Activated CD8-positive, alpha-beta T cell treated with anti-CD3 and anti-CD28 coated beads, Interleukin-2, amount 10 ng/mL, durations not matched to agents 7 days and 5 days (primary cell): ENCODE data around the gene RNH1. TPM values are rescaled to one million over a fixed set of nuclear protein-coding genes. Genes with fewer than 3 reads are reported as not detected.

ENCODE experiments used
- ATAC-seq: fragments of 150-1000 bp; cut with Tn5 transposase; one replicate; pipeline ENCODE4 v1.10.0; 2021; ENCODE audit warnings: moderate library complexity
- CTCF ChIA-PET: fragments of 350-600 bp; sonication (Branson Sonifier 250); formaldehyde crosslinking; loops from one replicate; lab custom pipeline; 2021; ENCODE audit warnings: antibody characterized with exemption; lab: Charles Lee
- POLR2A ChIA-PET: fragments of 350-600 bp; sonication (Branson Sonifier 250); formaldehyde crosslinking; loops from one replicate; lab custom pipeline; 2021; ENCODE audit warnings: antibody characterized with exemption; lab: Charles Lee
- DNase-seq: peaks from one replicate; pipeline ENCODE4 v3.0.0-alpha.2; 2020
- H3K27ac Mint-ChIP-seq: one replicate; pipeline ENCODE4 v1.8.0; 2021; ENCODE audit warnings: mild to moderate bottlenecking, mixed read lengths
- H3K27me3 Mint-ChIP-seq: one replicate; pipeline ENCODE4 v1.8.0; 2021; ENCODE audit warnings: low read depth, mixed read lengths
- H3K36me3 Mint-ChIP-seq: one replicate; pipeline ENCODE4 v1.8.0; 2021; ENCODE audit warnings: low read depth, mixed read lengths
- H3K4me1 Mint-ChIP-seq: one replicate; pipeline ENCODE4 v1.8.0; 2021; ENCODE audit warnings: low read depth, mixed read lengths
- H3K4me3 Mint-ChIP-seq: one replicate; pipeline ENCODE4 v1.8.0; 2021; ENCODE audit warnings: mild to moderate bottlenecking, mixed read lengths
- H3K9me3 Mint-ChIP-seq: one replicate; pipeline ENCODE4 v1.8.0; 2022; ENCODE audit warnings: mixed read lengths; ENCODE audit not compliant: insufficient read depth
- total RNA-seq, 2 experiments: library from RNA; stranded (reverse); gene quantifications; one replicate each; pipeline ENCODE4 v1.2.3, GENCODE V29; 2021

The RNH1 gene
- total RNA-seq, 2 experiments from 2014 or later, result 104 to 105 TPM

DNA sequence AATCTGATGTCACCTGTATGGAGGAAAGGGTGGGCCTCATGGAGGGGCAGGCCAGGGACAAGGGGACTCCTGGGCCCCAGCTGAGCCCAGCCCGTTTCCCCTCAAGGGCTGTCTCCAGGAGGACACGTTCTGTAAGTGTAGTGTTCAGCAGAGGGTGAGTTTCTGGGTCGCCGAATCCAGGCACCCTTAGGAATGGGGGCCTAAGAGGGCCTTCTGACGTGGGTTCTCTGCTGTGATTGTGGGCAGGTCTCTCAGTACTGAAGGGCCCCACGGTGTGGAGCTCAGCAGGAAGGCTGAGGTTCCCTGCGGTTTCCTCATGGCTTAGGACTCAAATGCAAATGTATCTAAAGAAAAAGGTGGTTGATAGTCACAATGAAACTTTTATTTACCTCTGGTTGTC lies 50.5 kb downstream of the RNH1 start:
- ChIA-PET CTCF (interaction anchor here (0.6 to 2.9 kb wide), 5 partner anchors 8 to 270 kb away, joined by 3 to 16 read pairs (median 3); no protein-coding TSS in a partner anchor), POLR2A (interaction anchor here (1.8 kb wide), 1 partner anchor 50 kb away, joined by 4 read pairs; no protein-coding TSS in a partner anchor)
- Mint-ChIP-seq H3K4me1 (peaks cover 37% of the 10 kb centered on the region), H3K36me3 (peaks cover 35% of the 10 kb centered on the region), H3K27ac (peak overlapping the region; percentile 88), H3K4me3 (peak overlapping the region; percentile 53), H3K27me3 (no peaks in the 10 kb centered on the region), H3K9me3 (no peaks in the 10 kb centered on the region)
- peak; percentile 73 for DNase-seq
- peak; percentile 85 for ATAC-seq

DNA sequence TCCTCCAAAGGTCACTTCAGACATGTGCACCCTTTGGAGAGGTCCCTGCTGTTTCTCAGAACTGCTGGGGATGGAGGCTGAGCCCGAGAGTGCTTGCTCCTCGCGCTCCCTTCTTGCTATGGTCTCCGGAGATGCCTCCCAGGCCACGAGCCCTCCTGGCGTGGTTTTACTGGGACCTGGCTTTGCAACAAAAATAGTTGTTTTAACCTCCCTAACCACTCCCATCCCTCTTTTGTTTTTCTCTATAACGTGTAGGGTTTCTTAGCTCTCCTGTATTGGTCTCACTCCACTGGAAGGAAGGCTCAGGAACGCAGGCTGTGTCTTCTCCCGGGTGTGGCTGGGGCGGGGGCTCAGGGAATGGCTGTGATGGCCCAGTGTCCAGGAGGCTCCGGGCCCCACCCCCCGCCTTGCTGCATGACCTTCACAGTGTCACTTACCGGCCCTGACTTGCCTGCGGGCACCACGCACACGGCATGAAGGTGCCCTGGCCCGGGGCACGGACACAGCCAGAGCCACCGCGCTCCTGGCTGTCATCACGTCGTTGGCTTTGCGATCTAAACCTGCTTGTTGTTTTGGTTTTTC lies 51.4 kb downstream of the RNH1 start:
- POLR2A ChIA-PET, result interaction anchor here (1.8 kb wide), 1 partner anchor 50 kb away, joined by 4 read pairs; no protein-coding TSS in a partner anchor
- H3K9me3 Mint-ChIP-seq, result no peaks in the 10 kb centered on the region
- no peak for DNase-seq
- peaks cover 37% of the 10 kb centered on the region for H3K36me3 Mint-ChIP-seq
- ATAC-seq, result no peak
- H3K27ac Mint-ChIP-seq, result no peak overlapping the region
- H3K4me1 Mint-ChIP-seq, result peaks cover 44% of the 10 kb centered on the region
- CTCF ChIA-PET, result interaction anchor here (1.2 to 2.9 kb wide), 3 partner anchors 7 to 204 kb away, joined by 3 to 16 read pairs (median 8); no protein-coding TSS in a partner anchor
- no peak overlapping the region for H3K4me3 Mint-ChIP-seq
- H3K27me3 Mint-ChIP-seq, result no peaks in the 10 kb centered on the region

DNA sequence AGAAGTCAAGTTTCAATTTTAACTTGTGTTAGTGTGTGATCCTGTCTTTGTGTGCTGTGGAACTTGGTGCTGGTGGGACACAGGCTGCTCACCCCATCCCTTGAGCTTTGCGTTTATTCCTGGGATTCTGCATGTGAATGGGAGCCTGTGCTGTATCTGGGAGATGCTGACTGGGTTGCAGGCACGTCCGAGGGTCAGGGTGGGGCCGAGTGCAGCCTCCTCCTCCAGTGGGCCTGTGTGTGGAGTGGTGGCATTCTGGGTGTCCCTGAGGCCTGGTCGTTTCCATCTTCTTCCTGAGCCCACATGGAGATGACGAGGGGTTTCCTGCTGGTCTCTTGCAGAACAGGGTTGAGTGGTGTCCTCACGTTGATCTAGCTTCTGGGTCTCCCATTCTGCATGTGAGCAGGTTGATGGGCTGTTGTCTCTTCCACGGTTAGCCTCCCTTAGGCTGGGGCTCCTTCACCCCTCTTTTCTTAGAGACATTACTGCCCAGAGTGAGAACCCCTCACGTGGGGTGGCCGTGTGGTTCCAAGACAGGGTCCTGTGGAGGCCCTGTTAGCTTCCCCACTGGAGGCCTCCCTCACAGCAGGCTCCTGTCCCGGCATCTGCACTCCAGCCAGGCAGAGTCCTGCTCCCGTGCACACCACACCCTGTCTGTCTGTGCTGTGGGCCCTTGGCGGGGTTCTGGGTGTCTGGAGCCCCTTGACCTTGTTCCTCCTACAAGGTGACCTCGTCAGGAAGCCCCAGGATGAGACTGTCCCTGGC lies 52.1 kb downstream of the RNH1 start:
- no peak overlapping the region for H3K4me3 Mint-ChIP-seq
- H3K27ac Mint-ChIP-seq, result no peak overlapping the region
- H3K9me3 Mint-ChIP-seq, result no peaks in the 10 kb centered on the region
- ATAC-seq (no peak), DNase-seq (no peak)
- POLR2A ChIA-PET, result no interaction called here
- CTCF ChIA-PET, result no interaction called here
- H3K4me1 Mint-ChIP-seq, result peaks cover 45% of the 10 kb centered on the region
- peaks cover 37% of the 10 kb centered on the region for H3K36me3 Mint-ChIP-seq
- H3K27me3 Mint-ChIP-seq, result no peaks in the 10 kb centered on the region

DNA sequence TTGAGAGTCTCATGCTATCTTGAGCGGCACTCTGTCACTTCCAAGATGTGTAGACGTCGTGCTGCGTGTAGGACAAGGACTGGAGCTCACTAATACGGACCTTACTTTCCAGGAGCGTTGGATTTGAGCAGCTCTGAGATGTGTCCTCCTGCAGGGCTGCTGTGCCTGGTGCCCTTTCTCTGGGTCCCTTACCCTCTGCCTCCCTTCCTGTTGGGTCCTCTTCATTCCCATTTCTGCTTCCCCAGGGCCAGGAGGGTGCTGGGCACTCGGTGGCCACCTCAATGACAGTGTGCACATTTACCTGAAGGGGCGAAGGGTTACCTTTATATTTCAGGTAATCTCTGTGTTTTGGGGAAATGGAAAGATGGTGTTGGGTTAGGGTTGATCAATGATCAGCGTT lies 53.0 kb downstream of the RNH1 start:
- Mint-ChIP-seq H3K4me1 (peaks cover 53% of the 10 kb centered on the region), H3K36me3 (peaks cover 37% of the 10 kb centered on the region), H3K27ac (no peak overlapping the region), H3K9me3 (no peaks in the 10 kb centered on the region), H3K4me3 (no peak overlapping the region), H3K27me3 (no peaks in the 10 kb centered on the region)
- no peak for ATAC-seq
- CTCF ChIA-PET, result no interaction called here
- POLR2A ChIA-PET, result interaction anchor here (1.7 kb wide), 1 partner anchor 242 kb away, joined by 3 read pairs; the partner anchor contains the start of gene TMEM80
- no peak for DNase-seq

DNA sequence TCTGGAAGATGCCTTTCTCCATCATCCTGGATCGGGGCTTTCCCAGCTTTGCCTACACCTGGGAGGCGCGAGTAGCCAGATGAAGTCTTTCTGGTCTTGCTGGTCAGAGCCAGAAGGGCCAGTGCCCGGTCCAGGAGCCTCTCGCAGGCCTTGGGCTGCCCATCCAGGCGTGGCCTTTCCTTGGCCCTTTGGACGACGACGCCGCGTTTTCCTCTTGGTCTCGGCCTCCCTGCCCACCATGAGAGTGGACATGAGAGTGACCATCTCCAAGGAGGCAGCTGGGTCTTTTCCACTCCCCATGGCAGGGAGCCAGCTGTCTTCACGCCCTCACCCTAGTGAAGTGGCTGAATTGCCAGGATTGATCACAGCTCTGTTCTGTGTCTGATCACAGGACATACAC lies 53.5 kb downstream of the RNH1 start:
- peaks cover 37% of the 10 kb centered on the region for H3K36me3 Mint-ChIP-seq
- H3K27me3 Mint-ChIP-seq, result no peaks in the 10 kb centered on the region
- ATAC-seq (no peak), DNase-seq (no peak)
- POLR2A ChIA-PET, result interaction anchor here (1.7 kb wide), 1 partner anchor 242 kb away, joined by 3 read pairs; the partner anchor contains the start of gene TMEM80
- CTCF ChIA-PET, result no interaction called here
- no peak overlapping the region for H3K27ac Mint-ChIP-seq
- H3K9me3 Mint-ChIP-seq, result no peaks in the 10 kb centered on the region
- peaks cover 57% of the 10 kb centered on the region for H3K4me1 Mint-ChIP-seq
- H3K4me3 Mint-ChIP-seq, result no peak overlapping the region

DNA sequence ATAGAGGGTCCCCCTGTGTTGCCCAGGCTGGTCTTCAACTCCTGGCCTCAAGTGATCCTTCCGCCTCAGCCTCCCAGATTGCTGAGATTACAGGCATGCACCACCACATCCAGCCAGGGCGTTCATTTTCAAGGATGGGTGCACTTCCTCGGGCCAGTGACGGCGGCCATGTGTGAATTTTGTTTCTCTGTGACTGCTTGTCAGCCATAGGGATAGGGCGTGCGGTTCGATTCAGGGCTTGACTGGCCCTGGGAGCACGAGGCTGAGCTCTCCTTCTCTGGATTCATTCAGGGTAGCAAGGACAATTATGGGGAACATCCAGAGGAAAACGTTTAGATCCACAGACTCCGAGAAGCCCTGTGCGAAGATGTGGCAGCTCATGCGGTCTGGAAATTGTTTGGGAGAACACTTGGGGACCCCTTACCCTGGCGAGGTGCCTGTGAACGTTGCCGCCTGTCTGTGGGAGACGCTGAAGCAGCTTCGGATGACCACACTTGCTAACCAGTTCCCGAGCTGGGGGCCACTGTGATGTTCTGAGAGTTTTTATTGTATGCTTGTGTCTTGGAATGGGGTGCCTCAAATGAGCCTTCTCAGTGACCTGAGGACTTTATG lies 54.0 kb downstream of the RNH1 start:
- DNase-seq (no peak), ATAC-seq (no peak)
- no peaks in the 10 kb centered on the region for H3K27me3 Mint-ChIP-seq
- ChIA-PET POLR2A (interaction anchor here (1.7 kb wide), 1 partner anchor 243 kb away, joined by 3 read pairs; the partner anchor contains the start of gene TMEM80), CTCF (interaction anchor here (1.2 to 5.6 kb wide), 2 partner anchors 66 to 202 kb away, joined by 3 to 35 read pairs; no protein-coding TSS in a partner anchor)
- no peak overlapping the region for H3K4me3 Mint-ChIP-seq
- no peaks in the 10 kb centered on the region for H3K9me3 Mint-ChIP-seq
- peaks cover 37% of the 10 kb centered on the region for H3K36me3 Mint-ChIP-seq
- H3K4me1 Mint-ChIP-seq, result peaks cover 60% of the 10 kb centered on the region
- no peak overlapping the region for H3K27ac Mint-ChIP-seq

DNA sequence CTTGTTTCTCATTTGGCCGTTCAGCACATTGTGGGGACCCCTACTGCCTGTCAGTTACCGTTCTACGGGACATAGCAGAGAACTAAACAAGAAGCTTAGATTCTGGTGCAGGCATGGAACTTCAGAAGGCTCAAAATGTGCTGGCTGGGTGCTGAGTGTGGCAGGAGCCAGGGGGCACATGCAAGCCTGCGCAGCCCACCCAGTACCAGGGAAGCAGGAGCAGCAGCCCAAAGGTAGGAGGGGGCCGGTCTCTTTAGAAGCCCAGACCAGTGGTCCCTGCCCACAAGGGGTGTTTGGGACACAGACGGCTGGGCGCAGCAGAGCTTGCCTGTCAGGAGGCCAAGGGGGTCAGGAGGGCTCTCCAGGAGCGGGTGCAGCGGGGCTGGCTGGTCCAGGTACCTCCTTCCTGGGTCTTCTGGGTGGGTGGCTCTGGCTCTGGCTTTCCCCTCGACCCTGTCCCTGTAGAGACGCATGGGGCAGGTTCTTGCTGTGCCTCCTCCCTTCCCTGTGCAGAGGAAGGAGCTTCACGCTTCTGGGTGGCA lies 54.8 kb downstream of the RNH1 start:
- H3K9me3 Mint-ChIP-seq, result no peaks in the 10 kb centered on the region
- peaks cover 53% of the 10 kb centered on the region for H3K4me1 Mint-ChIP-seq
- ChIA-PET CTCF (interaction anchor here (1.2 to 5.6 kb wide), 2 partner anchors 67 to 201 kb away, joined by 3 to 35 read pairs; no protein-coding TSS in a partner anchor), POLR2A (interaction anchor here (0.9 to 1.7 kb wide), 2 partner anchors 46 to 244 kb away, joined by 3 read pairs; partner anchors contain the start of gene TMEM80)
- peaks cover 32% of the 10 kb centered on the region for H3K36me3 Mint-ChIP-seq
- no peaks in the 10 kb centered on the region for H3K27me3 Mint-ChIP-seq
- H3K4me3 Mint-ChIP-seq, result peak overlapping the region; percentile 22
- ATAC-seq (no peak), DNase-seq (no peak)
- no peak overlapping the region for H3K27ac Mint-ChIP-seq

DNA sequence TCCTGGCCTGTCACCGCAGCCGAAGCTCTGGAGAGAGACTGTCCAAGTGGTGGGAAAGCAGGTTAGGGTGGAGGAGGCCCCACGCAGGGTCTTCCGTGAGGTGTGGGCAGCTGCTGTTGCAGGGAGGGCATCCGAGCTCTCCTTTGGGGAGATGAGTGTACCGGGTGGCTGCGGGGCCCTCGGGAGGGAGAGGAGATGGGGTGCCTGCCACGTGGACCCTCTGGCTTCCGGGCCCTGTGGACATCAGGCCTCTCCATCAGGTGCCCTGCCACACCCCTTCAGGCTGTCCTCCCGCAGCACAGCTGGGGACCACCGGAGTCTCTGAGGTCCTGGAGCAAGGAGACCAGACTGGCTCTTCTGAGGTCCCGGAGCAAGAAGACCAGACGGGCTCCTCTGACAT lies 55.3 kb downstream of the RNH1 start:
- Mint-ChIP-seq H3K4me1 (peaks cover 47% of the 10 kb centered on the region), H3K9me3 (no peaks in the 10 kb centered on the region), H3K4me3 (peak overlapping the region; percentile 92), H3K27ac (peak overlapping the region; percentile 96), H3K27me3 (no peaks in the 10 kb centered on the region), H3K36me3 (peaks cover 29% of the 10 kb centered on the region)
- DNase-seq, result no peak
- CTCF ChIA-PET, result interaction anchor here (1.3 to 5.6 kb wide), 6 partner anchors 45 to 201 kb away, joined by 4 to 38 read pairs (median 24); partner anchors contain the start of genes IFITM2 and RNH1
- POLR2A ChIA-PET, result interaction anchor here (0.9 kb wide), 1 partner anchor 46 kb away, joined by 3 read pairs; no protein-coding TSS in a partner anchor
- ATAC-seq, result no peak

DNA sequence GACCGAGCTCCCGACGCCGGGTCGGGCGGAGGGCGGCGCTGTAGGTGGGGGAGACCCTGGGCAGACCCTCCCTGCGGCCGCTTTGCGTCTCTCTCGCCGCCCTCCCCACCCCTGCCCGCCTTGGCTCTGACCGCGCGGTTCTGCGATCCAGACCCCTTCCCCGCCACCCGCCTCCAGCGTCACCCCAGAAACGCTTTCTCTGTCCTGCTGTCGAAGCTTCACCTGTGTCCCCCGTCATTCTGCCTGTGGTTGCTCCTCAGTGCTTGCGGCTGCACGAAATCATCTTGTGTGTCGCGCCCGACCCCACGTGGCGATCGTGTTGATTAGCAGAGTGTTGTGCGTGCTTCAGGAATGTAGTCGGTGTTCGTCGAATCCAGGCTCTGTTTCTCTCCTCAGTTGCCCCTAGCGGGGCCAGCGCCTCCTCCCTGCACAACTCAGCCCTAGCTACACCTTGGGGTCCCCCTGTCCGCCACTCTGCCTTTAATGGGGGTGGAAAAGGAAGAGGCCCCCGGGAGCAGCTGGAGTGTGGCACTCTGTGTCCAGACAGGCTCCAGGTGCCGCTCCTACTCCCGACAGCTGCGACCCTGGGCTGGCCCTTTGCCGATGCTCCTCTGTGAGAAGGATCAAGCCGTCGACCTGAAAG lies 56.1 kb downstream of the RNH1 start:
- ATAC-seq (peak; percentile 35), DNase-seq (peak; percentile 88)
- Mint-ChIP-seq H3K9me3 (no peaks in the 10 kb centered on the region), H3K36me3 (peaks cover 22% of the 10 kb centered on the region), H3K27me3 (no peaks in the 10 kb centered on the region), H3K4me3 (peak overlapping the region; percentile 92), H3K4me1 (peaks cover 39% of the 10 kb centered on the region), H3K27ac (peak overlapping the region; percentile 96)
- POLR2A ChIA-PET, result interaction anchor here (0.9 to 5.3 kb wide), 5 partner anchors 35 to 201 kb away, joined by 3 to 59 read pairs (median 3); partner anchors contain the start of gene SIGIRR
- CTCF ChIA-PET, result interaction anchor here (0.6 to 5.6 kb wide), 14 partner anchors 9 to 244 kb away, joined by 3 to 60 read pairs (median 7); partner anchors contain the start of genes ANO9, BET1L, IFITM2 and RIC8A

DNA sequence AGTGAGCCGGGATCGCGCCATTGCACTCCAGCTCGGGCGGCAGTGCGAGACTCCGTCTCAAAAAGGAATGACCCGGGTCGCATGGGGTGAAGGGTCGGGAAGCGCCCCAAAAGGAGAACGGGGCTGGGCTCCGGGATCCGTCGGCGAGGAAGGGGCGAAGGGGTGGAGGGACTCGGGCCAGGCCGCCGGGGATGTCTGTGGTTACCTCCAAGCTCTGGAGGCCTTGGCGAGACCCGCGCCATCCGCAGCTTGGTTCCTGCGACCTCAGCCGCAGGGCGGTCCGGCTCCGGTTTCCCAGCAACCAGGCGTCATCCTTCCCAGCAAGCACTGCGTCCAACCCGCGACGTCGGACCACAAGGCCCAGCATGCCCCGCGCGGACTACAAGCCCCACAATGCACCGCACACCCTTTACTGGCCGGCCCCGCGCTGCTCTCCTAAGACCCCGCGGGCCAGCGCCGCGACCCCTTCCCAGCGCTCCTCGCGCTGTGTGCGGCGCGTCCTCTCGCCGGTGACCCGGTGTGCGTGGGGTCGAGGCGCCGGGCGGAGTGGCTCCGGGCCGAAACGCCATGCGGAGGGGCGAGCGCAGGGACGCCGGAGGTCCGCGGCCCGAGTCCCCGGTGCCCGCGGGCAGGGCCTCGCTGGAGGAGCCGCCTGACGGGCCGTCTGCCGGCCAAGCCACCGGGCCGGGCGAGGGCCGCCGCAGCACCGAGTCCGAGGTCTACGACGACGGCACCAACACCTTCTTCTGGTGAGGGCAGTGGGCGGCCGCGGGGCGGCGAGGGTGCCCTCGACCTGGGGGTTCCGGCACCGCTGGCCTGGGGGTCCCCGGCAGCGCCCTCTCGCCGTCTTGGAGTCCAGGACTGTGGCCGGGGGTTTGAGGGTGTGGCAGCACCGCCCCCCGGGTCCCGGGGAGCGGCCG lies 56.9 kb downstream of the RNH1 start, which contains the start of gene PTDSS2:
PTDSS2 (plus strand) TSS at position 391 of the 920 bp plus-strand sequence; CDS start at position 568, 177 bp downstream.
- Mint-ChIP-seq H3K4me3 (peak within 1 kb of the TSS; percentile 92), H3K27me3 (no peaks in the 10 kb centered on the region), H3K36me3 (peaks cover 20% of the 10 kb centered on the region), H3K9me3 (no peaks in the 10 kb centered on the region), H3K4me1 (peaks cover 33% of the 10 kb centered on the region), H3K27ac (peak within 1 kb of the TSS; percentile 97)
- ATAC-seq (peak; percentile 77), DNase-seq (peak; percentile 98)
- ChIA-PET POLR2A (interaction anchor here (0.9 to 5.3 kb wide), 9 partner anchors 9 to 213 kb away, joined by 3 to 59 read pairs (median 4); partner anchors contain the start of genes RNH1 and SIGIRR), CTCF (interaction anchor here (0.9 to 5.6 kb wide), 24 partner anchors 9 to 276 kb away, joined by 3 to 60 read pairs (median 5); partner anchors contain the start of genes ANO9, BET1L, IFITM2 and RIC8A)
